ENCODE data around the gene TEX19. TPM values are rescaled to one million over a fixed set of nuclear protein-coding genes. Genes with fewer than 3 reads are reported as not detected.

The TEX19 gene
- total and polyA plus RNA-seq, 9 of the 15 experiments (the other 6 are each of a cell fraction or from before 2014, with no cell fraction given) = 0.10 to 4.9 (median 1.9) TPM

DNA sequence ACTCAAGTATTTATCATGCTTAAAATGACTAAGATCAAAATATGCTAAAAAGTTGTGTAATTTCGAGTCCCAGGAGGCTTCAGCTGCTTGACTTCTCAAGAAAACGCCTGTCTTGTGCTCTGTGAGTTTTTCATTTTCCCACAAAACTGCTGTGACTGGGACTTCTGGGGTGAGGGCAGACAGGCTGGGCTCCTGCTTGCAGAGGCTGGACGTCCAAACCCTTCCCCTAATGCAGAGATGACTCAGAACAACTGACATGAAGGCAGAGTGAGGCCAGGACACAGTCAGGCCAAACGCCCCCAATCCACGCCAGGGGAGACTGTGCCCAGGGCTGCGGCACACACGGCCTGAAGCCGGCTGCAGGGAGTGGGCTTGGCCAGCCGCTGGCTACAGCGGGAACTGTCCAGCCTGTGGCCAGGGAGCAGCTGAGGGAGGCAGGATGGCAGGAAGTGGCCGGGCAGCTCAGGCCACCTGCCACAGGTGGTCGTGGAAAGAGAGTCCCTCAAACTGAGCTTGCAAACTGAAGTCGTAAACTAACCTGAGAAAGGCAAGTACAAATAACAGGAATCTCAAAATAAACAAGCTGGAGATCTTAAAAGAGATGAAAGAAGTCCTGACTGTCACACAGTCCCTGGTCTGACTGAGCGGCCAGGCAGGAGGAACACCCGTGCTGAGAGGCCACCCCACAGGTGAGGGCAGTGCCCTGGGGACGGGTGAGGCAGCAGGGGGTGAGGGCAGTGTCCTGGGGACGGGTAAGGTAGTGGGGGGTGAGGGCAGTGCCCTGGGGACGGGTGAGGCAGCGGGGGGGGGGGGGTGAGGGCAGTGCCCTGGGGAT, 37.8 kb downstream of the TEX19 start:
- no peak for ATAC-seq
- in situ Hi-C loops (cut with MboI) (no loop called here), intact Hi-C loops (cut with micrococcal nuclease) (no loop called here)
- H3K36me3 ChIP-seq (ENCODE audit: control insufficient read depth, insufficient read depth, low read length) = peaks cover 38% of the 10 kb centered on the region; the same call in 2 of the 3 replicates
- ChIA-PET CTCF (ENCODE audit: low intra/inter-chr PET ratio) (no interaction called here), POLR2A (interaction anchor here (0.7 kb wide), 1 partner anchor 11 kb away, joined by 4 read pairs; no protein-coding TSS in a partner anchor)
- peaks cover 0 to 24% of the 10 kb centered on the region in 2 experiments; a peak in 2 of 5 replicates for H3K4me1 ChIP-seq (replicated peaks in 1 of 2; ENCODE audit: control insufficient read depth in 2 of 2, insufficient read depth in 2 of 2, low read length in 2 of 2)
- no peak for FAIRE-seq
- no peak for TF ChIP-seq DPF2 (IDR thresholded peaks at IDR 0.05)
- peak; percentile 37; the same call in 1 of the 2 replicates for TF ChIP-seq RBFOX2 (IDR thresholded peaks at IDR 0.05; ENCODE audit: low read depth, low read length)
- BruUV-seq (replicated peaks) = no TSS peak
- H4K20me1 ChIP-seq (replicated peaks; ENCODE audit: control insufficient read depth, insufficient read depth, low read length) = no peaks in the 10 kb centered on the region
- no peak overlapping the region for H2AFZ ChIP-seq (ENCODE audit: low read depth, low read length)
- H3K9me3 ChIP-seq (replicated peaks; ENCODE audit: control insufficient read depth, insufficient read depth, low read depth, low read length) = no peaks in the 10 kb centered on the region
- no peak overlapping the region for H3K4me2 ChIP-seq (ENCODE audit: insufficient read depth, low read length)
- no peaks in the 10 kb centered on the region for H3K9me1 ChIP-seq (ENCODE audit: control insufficient read depth, insufficient read depth, low read length)
- no peak overlapping the region for H3K27ac ChIP-seq (ENCODE audit: extremely low read depth, low read depth, low read length)
- H3K27me3 ChIP-seq (ENCODE audit: control insufficient read depth in 2 of 2, insufficient read depth in 2 of 2, low read length in 2 of 2) = no peaks in the 10 kb centered on the region
- no peak overlapping the region for H3K4me3 ChIP-seq
- H3K79me2 ChIP-seq (ENCODE audit: control insufficient read depth, insufficient read depth, low read length) = no peaks in the 10 kb centered on the region
- no peak overlapping the region for H3K9ac ChIP-seq (ENCODE audit: insufficient read depth in 1 of 2, low read depth in 2 of 2, low read length in 2 of 2)
- 62% methylated on average over 17 of the region's 19 CpGs for WGBS (ENCODE audit: insufficient coverage, low coverage, missing lambda C conversion rate)
- no peak for DNase-seq (ENCODE audit: extremely low read depth in 1 of 4, low spot score in 3 of 4)

DNA sequence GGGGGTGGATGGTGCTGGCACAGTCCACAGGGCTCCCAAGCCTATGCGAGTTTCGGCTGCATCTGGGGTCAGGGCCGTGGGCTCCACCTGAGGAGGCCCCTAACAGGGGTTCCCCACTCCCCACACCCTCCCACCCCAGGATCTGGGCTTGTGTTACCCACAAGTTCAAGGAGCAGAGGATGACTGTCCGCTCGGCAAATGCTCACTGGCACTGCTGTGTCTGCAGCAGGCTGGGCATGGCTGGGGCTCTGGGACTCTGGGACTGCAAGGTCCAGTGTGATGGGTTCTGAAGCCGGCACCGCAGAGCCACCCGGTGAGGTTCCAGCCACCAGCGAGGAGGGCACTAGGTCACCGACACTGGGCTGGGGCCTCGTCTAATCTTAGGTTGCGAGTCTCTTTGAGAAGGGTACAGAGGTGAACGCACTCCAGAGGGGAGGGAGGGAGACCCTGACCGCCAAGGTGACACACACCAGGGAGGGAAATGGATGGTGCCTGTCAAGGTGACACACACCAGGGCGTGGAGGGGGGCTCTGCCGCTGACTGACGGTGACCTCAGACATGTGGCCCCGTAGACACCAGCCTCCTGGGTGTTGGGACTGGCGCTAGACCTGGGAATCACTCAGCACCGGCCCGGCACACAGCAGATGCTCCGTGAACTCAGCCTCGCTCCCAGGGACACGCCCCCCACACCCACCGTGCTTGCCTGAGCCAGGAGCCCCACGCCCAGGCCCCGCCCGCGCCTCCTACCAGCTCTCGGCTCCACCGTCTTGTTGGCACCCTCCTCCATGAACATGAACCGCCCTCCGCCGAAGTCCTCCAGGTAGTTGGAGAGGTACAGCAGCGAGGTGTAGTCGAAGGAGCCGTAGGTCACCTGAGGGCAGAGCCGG, 38.6 kb downstream of the TEX19 start:
- Histone ChIP-seq H3K27ac (ENCODE audit: extremely low read depth, low read depth, low read length) (no peak overlapping the region), H3K27me3 (ENCODE audit: control insufficient read depth in 2 of 2, insufficient read depth in 2 of 2, low read length in 2 of 2) (no peaks in the 10 kb centered on the region), H3K4me3 (no peak overlapping the region), H3K36me3 (ENCODE audit: control insufficient read depth, insufficient read depth, low read length) (peaks cover 31% of the 10 kb centered on the region; the same call in 2 of the 3 replicates), H3K9me1 (ENCODE audit: control insufficient read depth, insufficient read depth, low read length) (no peaks in the 10 kb centered on the region), H4K20me1 (replicated peaks; ENCODE audit: control insufficient read depth, insufficient read depth, low read length) (no peaks in the 10 kb centered on the region), H2AFZ (ENCODE audit: low read depth, low read length) (no peak overlapping the region), H3K4me1 (replicated peaks in 1 of 2; ENCODE audit: control insufficient read depth in 2 of 2, insufficient read depth in 2 of 2, low read length in 2 of 2) (peaks cover 0 to 22% of the 10 kb centered on the region in 2 experiments; a peak in 2 of 5 replicates), H3K4me2 (ENCODE audit: insufficient read depth, low read length) (no peak overlapping the region), H3K9ac (ENCODE audit: insufficient read depth in 1 of 2, low read depth in 2 of 2, low read length in 2 of 2) (no peak overlapping the region; a peak in 1 of 4 replicates), H3K9me3 (replicated peaks; ENCODE audit: control insufficient read depth, insufficient read depth, low read depth, low read length) (no peaks in the 10 kb centered on the region), H3K79me2 (ENCODE audit: control insufficient read depth, insufficient read depth, low read length) (no peaks in the 10 kb centered on the region)
- FAIRE-seq = no peak
- intact Hi-C loops (cut with micrococcal nuclease) (no loop called here), in situ Hi-C loops (cut with MboI) (no loop called here)
- TF ChIP-seq PHB2 (IDR thresholded peaks at IDR 0.05; ENCODE audit: low read depth) (no peak), SAFB2 (IDR thresholded peaks at IDR 0.05; ENCODE audit: borderline replicate concordance, low read depth, low read length, severe bottlenecking) (no peak), EZH2 (IDR thresholded peaks at IDR 0.05; ENCODE audit: borderline replicate concordance, low read depth, low read length) (no peak), ZNF197 (CRISPR knock-in tag; IDR thresholded peaks at IDR 0.05; ENCODE audit: low read depth) (no peak), C11orf30 (IDR thresholded peaks at IDR 0.05; ENCODE audit: low read depth) (no peak), ZBED1 (IDR thresholded peaks at IDR 0.05) (no peak), POLR2G (IDR thresholded peaks at IDR 0.05; ENCODE audit: low read depth, low read length) (peak; percentile 36; the same call in 1 of the 2 replicates)
- TF ChIP-seq, protein P1, sequence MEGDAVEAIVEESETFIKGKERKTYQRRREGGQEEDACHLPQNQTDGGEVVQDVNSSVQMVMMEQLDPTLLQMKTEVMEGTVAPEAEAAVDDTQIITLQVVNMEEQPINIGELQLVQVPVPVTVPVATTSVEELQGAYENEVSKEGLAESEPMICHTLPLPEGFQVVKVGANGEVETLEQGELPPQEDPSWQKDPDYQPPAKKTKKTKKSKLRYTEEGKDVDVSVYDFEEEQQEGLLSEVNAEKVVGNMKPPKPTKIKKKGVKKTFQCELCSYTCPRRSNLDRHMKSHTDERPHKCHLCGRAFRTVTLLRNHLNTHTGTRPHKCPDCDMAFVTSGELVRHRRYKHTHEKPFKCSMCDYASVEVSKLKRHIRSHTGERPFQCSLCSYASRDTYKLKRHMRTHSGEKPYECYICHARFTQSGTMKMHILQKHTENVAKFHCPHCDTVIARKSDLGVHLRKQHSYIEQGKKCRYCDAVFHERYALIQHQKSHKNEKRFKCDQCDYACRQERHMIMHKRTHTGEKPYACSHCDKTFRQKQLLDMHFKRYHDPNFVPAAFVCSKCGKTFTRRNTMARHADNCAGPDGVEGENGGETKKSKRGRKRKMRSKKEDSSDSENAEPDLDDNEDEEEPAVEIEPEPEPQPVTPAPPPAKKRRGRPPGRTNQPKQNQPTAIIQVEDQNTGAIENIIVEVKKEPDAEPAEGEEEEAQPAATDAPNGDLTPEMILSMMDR (IDR thresholded peaks at IDR 0.05 in 2 of 3, conservative IDR thresholded peaks at IDR 0.05 in 1 of 3; ENCODE audit: insufficient read depth in 2 of 3, low read depth in 1 of 3, low read length in 3 of 3) = no peak
- WGBS (ENCODE audit: insufficient coverage, low coverage, missing lambda C conversion rate) = 88% methylated on average over 28 of the region's 38 CpGs
- no peak for ATAC-seq
- ChIA-PET CTCF (ENCODE audit: low intra/inter-chr PET ratio) (interaction anchor here (0.6 kb wide), 1 partner anchor 31 kb away, joined by 3 read pairs; no protein-coding TSS in a partner anchor), POLR2A (no interaction called here)
- no peak for DNase-seq (ENCODE audit: extremely low read depth in 1 of 4, low spot score in 3 of 4)
- BruUV-seq (replicated peaks) = no TSS peak
